GM12878 (cell line): ENCODE measurements around the gene RAB44. TPM values are rescaled to one million over a fixed set of nuclear protein-coding genes. Genes with fewer than 3 reads are reported as not detected.

Experiments used
- ATAC-seq: fragments of 200-7000 bp; cut with Tn5 transposase; 3 replicates; pipeline ENCODE4 v1.9.1; 2020; ENCODE audit warnings: mild to moderate bottlenecking, moderate library complexity
- BruUV-seq: library from RNA; stranded (reverse); fragments of 400-500 nt; replicated peaks from 2 replicates; lab custom pipeline; 2021; lab: Mats Ljungman, UMichigan
- CTCF ChIA-PET: fragments of 300-600 bp; sonication (Branson Sonifier 250); formaldehyde crosslinking; extraction: SDS; loops from one replicate; lab custom pipeline; 2021; ENCODE audit warnings: inconsistent platforms; lab: Yijun Ruan, JAX
- POLR2A ChIA-PET: fragments of 350-600 bp; formaldehyde crosslinking; extraction: SDS; loops from one replicate; lab custom pipeline; 2021; ENCODE audit warnings: inconsistent platforms; lab: Charles Lee
- RAD21 ChIA-PET: fragments of 300-600 bp; sonication (Branson Sonifier 250); formaldehyde crosslinking; loops from one replicate; lab custom pipeline; 2023; ENCODE audit warnings: antibody characterized with exemption; ENCODE audit not compliant: unreplicated experiment; lab: Charles Lee
- SMC1A ChIA-PET: fragments of 300-600 bp; sonication (Branson Sonifier 250); formaldehyde crosslinking; loops from one replicate; lab custom pipeline; 2023; ENCODE audit not compliant: unreplicated experiment, uncharacterized antibody; lab: Charles Lee
- DNase-seq: peaks from one replicate; pipeline ENCODE4 v3.0.0-alpha.2; 2011; ENCODE audit warnings: low read depth, low spot score
- FAIRE-seq: peaks from 3 replicates; lab custom pipeline; 2011; peaks lifted over from hg19 to GRCh38; lab: Jason Lieb, UNC
- H2AFZ ChIP-seq: 2 replicates; pipeline ENCODE4 v1.6.0; 2011; ENCODE audit warnings: low read depth, low read length, control low read depth; ENCODE audit not compliant: control insufficient read depth
- H3K27ac ChIP-seq: 2 replicates; pipeline ENCODE4 v1.5.1; 2011; ENCODE audit warnings: control low read depth; ENCODE audit not compliant: control insufficient read depth, insufficient read depth
- H3K27me3 ChIP-seq, 2 experiments: replicated peaks in 1 of 2; 2 replicates each; pipeline versions ENCODE4 v1.6.0 to v1.6.1; 2011; ENCODE audit warnings: low read length in 1 of 2; ENCODE audit not compliant: control insufficient read depth in 2 of 2, insufficient read depth in 2 of 2
- H3K36me3 ChIP-seq, 2 experiments: 2 replicates each; pipeline ENCODE4 v1.5.1; 2011; ENCODE audit warnings: low read length in 1 of 2; ENCODE audit not compliant: control insufficient read depth in 2 of 2, insufficient read depth in 2 of 2
- H3K4me1 ChIP-seq: 2 replicates; pipeline ENCODE4 v1.6.1; 2011; ENCODE audit warnings: mild to moderate bottlenecking, low read length, moderate library complexity, mixed read lengths; ENCODE audit not compliant: control insufficient read depth, insufficient read depth
- H3K4me2 ChIP-seq: 2 replicates; pipeline ENCODE4 v1.6.0; 2011; ENCODE audit warnings: control low read depth; ENCODE audit not compliant: control insufficient read depth, insufficient read depth
- H3K4me3 ChIP-seq: fragments of 200-600 bp; sonication (generic); 2 replicates; pipeline ENCODE4 v1.5.1; 2016
- H3K79me2 ChIP-seq: 2 replicates; pipeline ENCODE4 v1.6.0; 2011; ENCODE audit warnings: low read length; ENCODE audit not compliant: control insufficient read depth, insufficient read depth
- H3K9ac ChIP-seq: 2 replicates; pipeline ENCODE4 v1.8.0; 2011; ENCODE audit warnings: low read length, control low read depth, mixed read lengths; ENCODE audit not compliant: control insufficient read depth, insufficient read depth
- H3K9me3 ChIP-seq: replicated peaks from 3 replicates; pipeline ENCODE4 v1.5.1; 2011; ENCODE audit warnings: mild to moderate bottlenecking, low read length; ENCODE audit not compliant: control insufficient read depth, insufficient read depth
- H4K20me1 ChIP-seq: 2 replicates; pipeline ENCODE4 v1.6.0; 2011; ENCODE audit not compliant: control insufficient read depth, insufficient read depth
- CREB1 ChIP-seq: IDR thresholded peaks from 2 replicates; pipeline ENCODE4 v1.6.1; 2012; ENCODE audit warnings: low read depth, mild to moderate bottlenecking, inconsistent platforms
- ETV6 ChIP-seq, 2 experiments: fragments of 450-650 bp in 1 of 2; IDR thresholded peaks in 1 of 2; conservative IDR thresholded peaks in 1 of 2; 2 replicates each; pipeline ENCODE4 v1.6.1; 2014; ENCODE audit warnings: antibody characterized with exemption in 1 of 2, borderline replicate concordance in 1 of 2, low read depth in 1 of 2, mild to moderate bottlenecking in 1 of 2, moderate library complexity in 1 of 2
- TCF12 ChIP-seq: IDR thresholded peaks from 2 replicates; pipeline ENCODE4 v1.6.1; 2011; ENCODE audit warnings: low read depth, mild to moderate bottlenecking, low read length
- WRNIP1 ChIP-seq: IDR thresholded peaks from 2 replicates; pipeline ENCODE4 v1.6.1; 2011; ENCODE audit warnings: low read depth, low read length, improper control_type of control experiment, borderline replicate concordance
- WGBS: methylation state at CpG from one replicate; pipeline ENCODE4 v1.1.6; 2016; ENCODE audit warnings: low lambda C conversion rate; ENCODE audit not compliant: insufficient replicate concordance, insufficient coverage; ENCODE audit errors: missing lambda C conversion rate; 5-methylcytosine and 5-hydroxymethylcytosine counted together
- in situ Hi-C: fragments of 300-500 bp; cut with MboI; formaldehyde crosslinking; loops from 9 replicates; pipeline ENCODE4 v1.14.3; 2018; ENCODE audit warnings: mixed read lengths
- intact Hi-C: fragments of 100-400 bp; cut with micrococcal nuclease; formaldehyde crosslinking; loops from one replicate; pipeline ENCODE4 v1.14.2; 2022; ENCODE audit not compliant: unreplicated experiment
- polyA plus RNA-seq, 11 experiments: library from polyadenylated mRNA; depleted of rRNA in 4 of 11; unstranded in 6 of 11; stranded (reverse) in 5 of 11; fragments of >200 nt; fragmentation: Nextera tagmentation in 4 of 11; fragmentation: Illumina TruSeq in 1 of 11; extraction: Ambion mirVana in 4 of 11; extraction: Trizol in 1 of 11; gene quantifications; 1 replicate in 1 of 11; 2 replicates in 10 of 11; pipeline versions ENCODE4 v1.2.1 to v1.2.3, GENCODE V29; 2011 to 2016; ENCODE audit warnings: inconsistent platforms in 2 of 11, missing spikeins in 2 of 11, low read depth in 1 of 11
- total RNA-seq, 4 experiments: library from RNA; depleted of rRNA in 3 of 4; stranded (reverse); fragments of >200 nt in 3 of 4; fragmentation: Illumina TruSeq in 1 of 4; extraction: Trizol in 1 of 4; gene quantifications; 2 replicates each; pipeline versions ENCODE4 v1.2.1 to v1.2.3, GENCODE V29; 2013 to 2021

The RAB44 gene
- total and polyA plus RNA-seq, 10 of the 15 experiments (the other 5 are each of a cell fraction or from before 2014, with no cell fraction given) = 0.01 to 0.08 (median 0.05) TPM; not detected in 2

DNA sequence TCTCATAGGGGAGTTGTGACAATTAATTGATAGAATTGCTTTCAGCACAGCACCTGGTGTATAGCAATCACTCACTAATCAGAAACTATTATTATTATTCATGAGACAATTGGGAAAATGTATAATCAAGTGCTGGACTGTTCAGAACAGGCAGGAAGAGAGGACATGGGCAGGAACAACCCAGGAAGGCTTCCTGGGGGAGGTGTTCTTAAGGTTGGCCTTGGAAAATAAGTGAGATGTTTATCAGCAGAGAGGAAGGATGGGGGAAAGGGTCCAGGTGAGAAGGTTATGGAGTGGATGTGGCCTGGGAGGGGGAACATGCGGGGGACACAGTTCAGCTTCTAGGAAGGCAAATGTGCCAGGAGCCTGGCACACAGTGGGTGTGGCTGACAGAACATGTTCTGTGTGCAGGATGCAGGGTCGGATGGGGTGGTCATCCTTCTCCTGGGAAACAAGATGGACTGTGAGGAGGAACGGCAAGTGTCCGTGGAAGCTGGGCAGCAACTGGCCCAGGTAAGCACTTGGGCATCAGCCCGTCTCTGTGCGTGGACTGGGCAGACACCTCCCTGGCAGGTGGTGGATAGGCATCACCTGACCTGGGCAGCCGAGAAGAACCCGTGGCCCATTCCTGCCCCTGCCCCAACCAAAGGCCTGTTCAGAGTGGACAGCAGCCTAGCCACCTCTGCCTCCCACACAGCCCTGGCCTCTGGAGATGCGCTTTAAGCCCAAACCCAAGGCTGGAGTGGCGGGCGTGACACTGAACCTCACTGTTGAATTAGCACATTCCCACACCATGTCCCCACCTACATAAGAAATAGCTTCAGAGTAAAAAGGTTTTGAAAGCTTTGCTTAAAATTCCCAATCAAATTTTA is 30.9 kb downstream of the RAB44 start (continued):
- TF ChIP-seq CREB1 = no peak
- TF ChIP-seq TCF12 = no peak

DNA sequence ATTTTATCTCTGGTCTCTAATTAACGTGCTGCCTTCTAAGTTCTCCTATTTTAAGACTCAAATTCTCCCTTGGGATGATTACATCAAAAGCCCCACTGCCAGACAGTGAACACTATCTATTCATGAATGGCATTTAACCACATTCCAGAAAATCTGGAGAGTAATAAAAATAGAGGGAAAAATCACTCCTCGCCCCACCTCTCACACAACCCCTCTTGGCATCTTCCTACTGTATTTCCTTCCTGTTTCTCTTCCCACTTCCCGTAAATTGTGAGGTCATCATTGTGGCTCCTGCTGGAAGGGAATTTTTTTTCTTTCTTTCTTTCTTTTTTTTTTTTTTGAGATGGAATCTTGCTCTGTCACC is 31.5 kb downstream of the RAB44 start:
- Histone ChIP-seq H3K36me3 (no peaks in the 10 kb centered on the region), H3K4me2 (no peak overlapping the region), H4K20me1 (no peaks in the 10 kb centered on the region), H3K4me1 (peaks cover 27% of the 10 kb centered on the region), H3K4me3 (no peak overlapping the region), H3K27me3 (no peaks in the 10 kb centered on the region), H3K9me3 (no peaks in the 10 kb centered on the region), H3K27ac (no peak overlapping the region), H2AFZ (no peak overlapping the region), H3K79me2 (no peaks in the 10 kb centered on the region), H3K9ac (no peak overlapping the region)
- BruUV-seq = no TSS peak
- ChIA-PET POLR2A (interaction anchor here (1.5 kb wide), 1 partner anchor 24 kb away, joined by 5 read pairs; no protein-coding TSS in a partner anchor), CTCF (interaction anchor here (0.7 to 8.1 kb wide), 2 partner anchors 30 to 532 kb away, joined by 3 to 61 read pairs; no protein-coding TSS in a partner anchor), RAD21 (interaction anchor here (1.9 to 5.1 kb wide), 2 partner anchors 25 to 114 kb away, joined by 6 to 22 read pairs; no protein-coding TSS in a partner anchor), SMC1A (interaction anchor here (1.0 to 2.9 kb wide), 4 partner anchors 26 to 62 kb away, joined by 3 to 9 read pairs (median 5); no protein-coding TSS in a partner anchor)
- in situ Hi-C loops (no loop called here), intact Hi-C loops (no loop called here)
- ATAC-seq = no peak
- 46% methylated on average over 2 of the region's 3 CpGs for WGBS
- FAIRE-seq = no peak
- no peak for TF ChIP-seq WRNIP1
- TF ChIP-seq ETV6 (conservative IDR thresholded peaks at IDR 0.05 in 1 of 2, IDR thresholded peaks at IDR 0.05 in 1 of 2; ENCODE audit: borderline replicate concordance in 1 of 2, low read depth in 1 of 2) = 0 out of 4 replicates have a peak, but pooled peaks of 1 of the 2 experiments have one; percentile 32
- TF ChIP-seq, all 136 proteins: peak for 1
- no peak for DNase-seq
